Activated naive CD4-positive, alpha-beta T cell (primary cell): ENCODE results near the gene ANKRD9.

Source experiments
- DNase-seq, 4 experiments: peaks; one replicate each; lab custom pipeline; 2025; lab: John Stamatoyannopoulos, UW

Gene ANKRD9

DNA sequence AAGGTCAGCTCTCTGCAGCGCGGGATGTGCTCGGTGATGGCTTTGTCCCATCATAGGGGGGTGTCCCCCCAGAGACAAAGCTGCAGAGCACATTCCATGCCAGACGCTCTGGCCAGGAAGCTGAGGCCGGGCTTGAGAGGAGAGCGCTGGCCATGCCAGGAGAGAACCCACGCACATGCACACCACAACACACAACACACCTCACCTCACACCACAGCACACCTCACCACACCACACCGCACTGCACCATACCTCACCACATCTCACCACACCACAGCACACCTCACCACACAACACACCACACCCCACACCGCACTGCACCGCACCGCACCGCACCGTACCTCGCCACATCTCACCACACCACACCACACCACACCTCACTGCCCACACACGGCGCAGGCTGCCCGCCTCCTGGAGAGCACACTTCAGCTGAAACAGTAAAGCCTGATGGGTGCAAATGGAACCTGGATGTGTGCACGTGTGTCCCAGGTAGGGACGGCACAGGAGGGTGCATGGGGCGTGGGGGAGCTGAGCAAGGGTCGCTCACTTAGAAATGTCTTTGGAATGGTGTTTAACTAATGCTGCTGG is 10.8 kb downstream of the ANKRD9 start:
- DNase-seq: no peak

DNA sequence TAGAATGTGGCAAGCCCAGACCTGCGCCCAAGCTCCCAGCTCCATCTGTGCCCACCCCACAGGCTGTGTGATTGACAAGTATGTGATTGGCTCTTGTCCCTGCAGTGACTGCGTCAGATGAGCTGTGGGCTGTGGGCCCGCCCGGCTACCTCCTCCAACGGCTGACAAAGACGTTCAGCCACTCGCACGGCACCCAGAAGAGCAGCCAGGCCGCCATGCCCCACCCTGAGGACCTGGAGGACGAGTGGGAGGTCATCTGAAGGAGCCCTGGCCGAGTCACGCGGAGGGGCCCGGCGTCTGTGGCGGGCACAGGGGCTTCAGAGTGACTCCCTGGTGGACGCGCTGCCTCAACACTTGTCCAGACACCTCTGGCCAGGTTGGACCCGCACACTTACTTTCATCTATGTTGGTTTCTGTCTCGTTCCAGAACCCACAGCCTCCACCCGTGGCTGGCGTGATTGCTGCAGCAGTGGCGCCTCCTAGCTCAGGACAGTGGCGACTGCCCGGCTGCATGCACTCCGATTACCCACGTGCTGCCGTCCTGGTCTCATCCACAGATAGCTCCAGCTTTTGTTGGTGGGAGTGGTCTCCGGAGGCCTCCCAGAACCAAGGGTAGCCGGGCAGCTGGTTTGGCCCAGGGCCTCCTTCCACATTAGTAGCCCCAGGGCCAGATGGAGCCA is 11.4 kb downstream of the ANKRD9 start:
- no peak for DNase-seq

DNA sequence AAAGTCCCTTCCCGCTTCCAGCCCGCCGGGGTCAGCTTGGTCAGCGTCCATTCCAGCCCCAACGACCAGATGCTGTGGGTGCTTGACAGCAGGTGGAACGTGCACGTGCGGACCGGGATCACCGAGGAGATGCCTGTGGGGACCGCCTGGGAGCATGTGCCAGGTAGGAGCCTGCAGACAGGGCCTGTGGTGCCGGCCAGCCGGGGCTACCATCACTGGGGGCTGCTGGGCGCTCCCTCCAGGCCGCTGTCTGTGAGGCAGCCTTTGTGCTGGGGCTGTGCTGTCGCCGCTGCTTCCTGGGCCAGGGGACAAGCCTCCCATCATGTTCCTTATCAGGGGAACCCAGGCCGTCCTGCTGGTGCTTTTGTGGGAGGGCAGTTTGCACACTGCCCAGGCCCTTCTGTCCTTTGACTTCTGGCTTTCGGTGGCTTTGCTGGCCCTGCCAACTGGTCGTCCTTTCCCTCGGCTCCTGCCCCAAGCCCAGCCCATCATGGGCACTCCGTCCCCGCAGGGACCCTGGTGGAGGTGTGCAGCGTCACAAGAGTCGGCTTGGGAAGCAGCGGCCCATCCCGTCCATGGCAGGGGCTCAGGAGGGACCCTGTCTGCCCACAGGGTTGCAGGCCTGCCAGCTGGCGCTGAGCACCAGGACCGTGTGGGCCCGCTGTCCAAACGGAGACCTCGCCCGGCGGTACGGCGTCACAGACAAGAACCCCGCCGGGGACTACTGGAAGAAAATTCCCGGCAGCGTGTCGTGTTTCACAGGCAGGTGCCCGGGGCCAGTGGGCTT is 12.4 kb downstream of the ANKRD9 start:
- DNase-seq: no peak

DNA sequence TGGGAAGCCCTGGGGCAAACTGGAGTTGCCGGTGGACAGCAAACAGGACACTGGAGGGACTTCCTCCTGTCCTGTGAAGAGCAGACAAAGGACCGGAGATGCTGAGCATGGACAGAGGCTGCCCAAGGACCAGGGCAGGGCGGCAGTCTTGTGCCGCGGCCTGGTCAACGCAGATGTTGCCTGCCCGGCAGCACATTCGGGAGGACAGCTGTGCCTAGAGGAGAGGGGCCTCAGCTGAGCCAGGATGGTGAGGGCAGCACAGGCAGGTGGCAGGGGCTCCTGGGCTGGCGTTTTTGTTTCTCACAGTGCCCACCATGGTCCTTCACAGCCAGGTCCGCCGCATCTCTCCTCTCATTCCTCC is 13.3 kb downstream of the ANKRD9 start:
- no peak for DNase-seq

DNA sequence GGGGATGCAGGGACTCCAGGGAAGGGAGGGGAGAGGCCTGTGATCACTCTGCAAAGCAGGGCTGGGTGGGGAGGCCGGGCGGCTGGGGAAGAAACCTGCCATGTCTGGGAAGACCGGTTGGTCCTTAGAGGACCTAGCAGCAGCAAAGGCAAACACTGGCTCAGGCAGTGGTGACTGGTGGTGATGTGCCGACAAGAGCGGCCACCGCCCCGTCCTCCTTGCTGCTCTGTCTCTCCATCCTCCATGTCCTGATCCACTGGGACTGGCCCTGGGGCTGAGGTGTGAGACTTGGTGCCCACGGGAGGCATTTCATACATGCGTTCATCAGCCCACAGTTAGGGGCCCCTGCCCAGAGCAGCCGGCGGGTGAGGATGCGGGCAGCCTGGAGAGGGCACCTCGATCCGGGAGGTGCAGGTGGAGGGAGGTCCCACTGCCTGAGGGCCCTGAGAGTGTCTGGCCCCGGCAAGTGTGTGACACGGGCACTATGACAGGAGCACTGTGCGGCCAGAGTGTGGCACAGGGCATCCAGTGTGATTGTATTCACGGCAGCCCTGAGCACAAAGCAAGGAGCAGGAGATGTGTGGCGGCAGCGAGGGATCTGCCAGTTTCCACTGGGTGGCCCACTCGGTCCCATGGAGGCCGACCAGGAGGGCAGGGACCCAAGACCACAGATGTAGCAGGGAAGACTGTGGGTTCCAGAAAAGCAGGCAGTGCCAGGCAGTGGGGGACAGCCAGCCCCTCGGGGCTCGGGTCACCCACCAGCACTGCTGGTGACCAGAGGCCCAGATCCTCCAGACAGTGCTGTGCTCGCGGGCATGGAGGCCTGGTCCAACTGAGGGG is 13.9 kb downstream of the ANKRD9 start:
- DNase-seq: no peak

DNA sequence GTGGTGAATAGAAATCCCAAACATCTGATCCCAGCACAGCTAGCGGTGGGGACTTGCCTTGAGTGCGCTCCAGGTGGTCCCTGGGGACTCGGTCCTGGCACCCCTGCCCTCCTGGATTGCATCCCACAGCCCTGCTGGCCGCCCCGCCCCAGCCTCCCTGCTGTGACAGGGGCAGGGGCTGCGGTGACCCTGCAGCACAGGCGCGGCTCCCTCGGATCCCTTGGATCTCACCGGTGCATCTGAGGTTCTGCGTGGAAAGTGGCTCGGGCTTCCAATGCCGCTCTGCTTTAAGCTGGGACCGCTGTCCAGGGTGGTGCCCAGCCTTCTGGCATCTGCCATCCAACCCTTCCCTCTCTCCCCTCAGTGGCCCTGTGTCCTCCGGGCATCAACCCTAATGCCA is 16.0 kb downstream of the ANKRD9 start:
- no peak for DNase-seq

DNA sequence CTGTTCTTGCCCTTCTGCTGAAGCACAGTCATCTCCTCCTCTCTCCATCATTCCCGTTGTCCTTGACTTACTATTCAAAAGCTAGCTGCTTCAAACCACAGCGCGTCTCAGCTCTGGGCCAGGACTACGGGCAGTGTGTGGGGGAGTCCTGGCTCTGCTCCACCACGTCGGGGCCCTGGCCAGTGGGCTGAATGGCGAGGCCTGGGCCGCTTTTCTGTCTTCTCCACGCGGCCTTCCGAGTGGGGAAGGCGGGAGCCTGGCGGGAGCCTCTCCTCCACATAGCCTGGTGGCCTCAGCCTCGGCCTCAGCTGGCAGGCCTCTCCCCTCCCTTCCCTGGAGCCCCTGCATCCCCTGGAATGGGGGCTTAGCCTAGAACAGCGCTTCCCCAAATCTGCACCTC is 16.5 kb downstream of the ANKRD9 start:
- no peak for DNase-seq

DNA sequence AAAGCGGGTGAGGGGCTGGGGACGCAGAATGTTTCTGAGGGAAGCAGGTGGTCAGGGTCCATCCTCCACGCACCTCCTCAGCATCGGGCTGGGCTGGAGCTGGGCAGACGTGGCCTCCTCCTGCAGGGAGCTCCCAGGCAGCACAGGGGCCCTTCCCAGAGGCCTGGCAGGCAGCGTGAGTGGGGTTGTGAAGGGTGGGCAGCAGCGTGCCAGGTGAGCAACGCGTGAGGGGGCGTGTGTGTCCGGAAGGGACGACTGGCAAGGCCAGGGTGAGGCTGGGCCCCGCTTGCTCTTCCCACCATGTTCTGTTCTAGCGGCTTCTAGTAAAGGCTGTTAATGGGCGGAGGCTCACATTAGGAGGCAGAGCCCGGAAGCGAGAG is 17.1 kb downstream of the ANKRD9 start:
- DNase-seq: no peak

DNA sequence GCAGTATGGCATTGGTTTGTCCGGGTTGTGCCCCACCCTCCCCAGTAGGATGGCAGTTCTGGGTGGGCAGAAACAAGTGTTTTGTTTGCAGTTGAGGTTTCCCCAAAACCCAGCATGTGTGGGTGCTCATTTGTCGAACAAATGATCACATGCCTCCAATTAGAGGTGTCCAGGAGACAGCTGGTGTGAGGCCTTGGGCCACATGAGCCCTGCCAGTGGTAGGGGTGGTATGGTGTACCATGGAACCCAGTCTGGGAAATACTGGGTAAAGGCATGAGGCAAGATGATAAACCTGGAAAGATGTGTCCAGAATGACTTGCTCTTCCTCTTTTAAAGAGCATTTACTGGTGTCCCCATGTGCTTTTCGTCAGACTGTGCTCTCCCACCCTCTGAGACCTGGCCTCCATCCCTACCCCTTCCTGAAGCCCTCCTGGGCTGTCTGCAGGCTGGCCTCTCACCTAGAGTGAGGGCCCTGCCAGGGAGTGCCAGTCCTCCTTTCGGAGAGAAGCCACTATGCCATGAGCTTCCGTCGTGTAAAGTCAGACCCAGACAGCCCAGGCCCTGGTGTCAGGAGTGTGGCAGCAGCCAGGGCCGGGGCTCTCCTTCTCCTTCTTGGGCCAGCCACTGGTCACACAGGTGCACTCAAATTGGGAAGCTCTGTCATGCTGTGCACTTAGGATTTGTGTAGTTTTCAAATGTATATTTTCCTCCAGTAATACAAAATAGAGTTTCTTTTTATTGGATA is 17.6 kb downstream of the ANKRD9 start:
- DNase-seq: no peak

DNA sequence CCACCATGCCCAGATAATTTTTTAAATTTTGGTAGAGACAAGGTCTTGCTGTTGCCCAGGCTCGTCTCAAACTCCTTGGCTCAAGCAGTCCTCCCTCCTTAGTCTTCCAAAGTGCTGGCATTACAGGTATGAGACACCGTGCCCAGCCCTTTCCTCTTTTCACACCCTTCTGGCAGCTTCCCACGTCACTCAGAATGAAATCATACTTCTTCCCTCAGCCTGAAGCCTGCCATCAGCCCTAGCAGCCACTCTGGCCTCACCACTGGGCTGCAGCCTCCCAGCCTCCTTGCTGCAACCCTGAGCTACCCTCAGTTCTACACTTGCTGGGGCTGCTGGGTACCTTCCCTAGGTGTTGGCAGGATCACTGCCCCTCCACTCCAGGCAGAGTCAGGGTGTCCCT is 18.2 kb downstream of the ANKRD9 start:
- no peak for DNase-seq

DNA sequence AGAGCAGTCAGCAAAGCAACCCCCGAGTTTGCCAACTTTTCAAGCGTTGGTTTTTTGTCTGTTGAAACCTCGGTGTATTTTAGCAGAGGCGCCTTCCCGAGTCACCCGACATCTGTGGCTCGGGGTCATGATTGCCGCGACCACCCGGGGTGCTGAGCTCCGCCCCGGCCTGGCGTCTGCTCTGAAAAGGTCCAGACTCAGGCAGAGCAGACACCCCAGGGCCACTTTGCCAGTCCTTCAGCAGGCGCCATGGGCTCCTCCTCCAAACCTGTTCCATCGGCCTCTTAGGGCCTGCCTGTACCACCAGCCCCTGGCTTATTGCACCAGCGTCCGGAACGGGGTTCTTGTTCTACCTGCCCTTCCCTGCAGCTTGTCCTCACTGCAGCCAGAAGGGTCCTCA is 19.1 kb downstream of the ANKRD9 start:
- DNase-seq: no peak

DNA sequence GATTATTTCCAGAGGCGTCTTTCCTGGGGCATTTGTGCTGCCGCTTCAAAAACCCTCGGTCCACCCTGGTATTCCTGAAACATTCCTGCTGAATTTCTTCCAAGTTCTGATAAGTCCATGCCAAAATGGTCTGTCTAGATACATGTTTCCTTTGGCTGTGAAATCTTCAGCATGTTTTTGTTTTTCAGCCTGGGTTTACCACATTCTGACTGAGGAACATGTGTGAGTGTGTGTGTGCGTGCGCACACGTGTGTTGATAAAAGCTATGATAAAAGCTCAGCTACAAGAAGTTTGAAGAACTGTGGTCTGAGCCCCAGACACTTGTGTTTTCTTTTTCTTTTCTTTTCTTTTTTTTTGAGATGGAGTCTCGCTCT is 22.4 kb downstream of the ANKRD9 start:
- no peak for DNase-seq

DNA sequence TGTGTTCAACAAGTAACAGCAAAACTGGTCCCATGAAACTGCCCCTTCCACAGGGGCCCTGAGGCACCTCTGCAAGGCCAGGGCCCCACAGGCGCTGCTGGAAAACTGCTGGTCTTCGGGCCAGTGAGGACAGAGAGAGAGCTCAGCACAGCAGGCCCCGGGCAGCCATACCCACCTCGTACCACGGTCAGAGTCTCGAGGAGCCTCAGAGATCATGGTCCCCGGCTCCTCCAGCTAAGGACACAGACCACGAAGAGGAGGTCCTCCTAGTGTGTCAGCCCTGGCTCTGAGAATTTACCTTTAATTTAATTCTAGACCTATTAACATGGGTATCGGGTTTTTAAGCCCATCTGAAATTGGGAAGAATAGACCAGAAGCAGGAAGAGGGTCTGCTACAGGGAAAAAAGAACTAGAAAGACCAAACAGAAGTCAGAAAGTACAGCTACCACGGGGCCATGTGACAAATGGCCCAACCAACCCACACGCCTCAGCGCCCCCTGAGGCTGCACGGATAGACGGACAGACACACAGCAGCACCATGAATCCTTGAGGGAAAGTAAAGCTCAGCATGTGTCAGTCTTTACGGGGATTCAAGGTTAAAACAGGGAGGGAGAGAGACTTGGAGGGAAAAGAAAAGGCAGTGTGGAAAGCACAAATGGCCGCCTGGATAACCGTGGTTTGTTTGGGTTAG is 22.9 kb downstream of the ANKRD9 start:
- no peak for DNase-seq

DNA sequence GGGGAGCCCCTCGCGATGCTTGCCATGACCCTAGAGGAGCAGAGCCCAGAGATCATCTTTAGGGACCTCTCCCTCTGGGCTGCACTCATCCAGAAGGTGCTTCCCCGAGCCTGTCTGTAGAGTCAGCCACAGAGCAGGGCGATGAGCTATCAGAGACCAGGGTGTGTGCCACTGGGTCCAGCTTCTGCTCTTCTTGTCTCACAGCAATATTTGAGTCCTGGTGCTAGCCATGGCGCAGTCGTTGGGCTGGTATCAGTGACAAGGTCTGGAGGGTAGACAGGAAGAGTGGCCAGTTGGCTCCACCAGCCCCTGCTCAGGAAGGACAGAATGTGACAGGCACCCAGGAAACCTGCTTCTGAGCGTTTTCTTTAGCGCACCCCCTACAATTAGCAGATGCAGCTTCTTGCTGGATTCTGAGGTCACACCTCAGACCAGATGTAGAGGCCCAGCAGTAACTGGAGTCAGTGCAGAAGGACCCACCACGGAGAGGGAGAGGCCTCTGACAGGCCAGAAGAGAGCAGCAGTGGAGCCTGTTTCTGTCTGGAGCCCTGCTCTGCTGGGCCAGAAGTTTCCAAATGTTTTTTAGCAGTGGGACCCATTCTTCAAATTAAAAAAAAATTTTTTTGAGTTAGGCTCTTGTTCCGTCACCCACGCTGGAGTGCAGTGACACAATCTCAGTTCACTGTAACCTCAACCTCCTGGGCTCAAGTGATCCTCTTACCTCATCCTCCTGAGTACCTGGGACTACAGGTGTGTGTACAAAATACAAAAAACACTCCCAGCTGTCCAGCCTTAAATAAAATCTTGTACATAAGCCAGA is 23.7 kb downstream of the ANKRD9 start:
- DNase-seq: no peak

DNA sequence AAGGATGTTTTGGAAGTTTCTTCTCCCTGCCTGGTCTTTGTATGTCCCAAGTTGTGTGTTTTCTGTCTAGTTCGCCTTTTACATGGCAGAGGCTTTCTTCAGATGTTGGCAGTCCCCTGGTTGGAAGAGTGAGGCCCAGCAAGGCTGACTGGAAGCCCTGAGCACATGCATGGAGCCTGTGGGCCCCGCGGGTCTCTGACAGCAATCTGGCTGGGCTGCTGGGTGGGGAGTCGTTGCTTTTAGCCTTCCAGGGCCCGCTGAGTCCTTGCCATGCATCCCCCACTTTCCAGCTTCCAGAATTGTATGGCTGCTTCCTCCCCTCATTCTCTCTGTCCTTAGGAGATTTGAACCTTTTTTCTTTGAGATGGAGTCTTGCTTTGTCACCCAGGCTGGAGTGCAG is 25.3 kb downstream of the ANKRD9 start:
- no peak for DNase-seq

DNA sequence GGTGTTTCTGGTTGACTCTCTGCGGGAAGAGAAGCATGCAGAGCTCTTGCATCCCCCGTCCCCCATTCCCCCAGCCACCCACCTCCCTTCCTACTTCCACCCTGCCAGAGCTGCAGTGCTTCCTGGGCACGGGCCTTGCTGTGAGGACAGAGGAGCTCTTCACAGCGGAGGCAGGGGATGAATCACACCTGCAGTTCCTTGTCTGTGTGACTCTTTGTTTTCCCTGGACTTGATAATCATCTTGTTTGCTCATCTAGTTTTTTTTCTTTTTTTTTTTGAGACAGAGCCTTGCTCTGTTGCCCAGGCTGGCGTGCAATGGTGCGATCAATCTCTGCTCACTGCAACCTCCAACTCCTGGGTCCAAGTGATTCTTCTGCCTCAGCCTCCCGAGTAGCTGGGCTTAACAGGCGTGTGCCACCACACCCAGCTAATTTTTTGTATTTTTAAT is 27.8 kb downstream of the ANKRD9 start:
- DNase-seq: no peak

DNA sequence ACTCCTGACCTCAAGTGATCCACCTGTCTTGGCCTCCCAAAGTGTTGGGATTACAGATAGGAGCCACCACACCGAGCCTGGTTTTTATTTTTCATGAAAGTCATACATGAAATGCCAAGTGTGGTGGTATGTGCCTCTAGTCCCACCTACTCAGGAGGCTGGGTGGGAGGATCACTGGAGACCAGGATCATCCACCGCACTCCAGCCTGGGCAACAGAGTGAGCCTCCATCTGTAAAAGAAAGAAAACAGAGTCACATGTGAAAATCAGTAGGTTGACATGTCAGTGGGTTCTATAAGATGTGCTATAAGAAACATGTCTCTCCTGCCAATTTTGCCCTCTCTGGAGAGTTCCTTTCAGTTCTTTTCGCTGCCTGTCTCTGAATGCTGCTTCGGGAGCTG is 28.2 kb downstream of the ANKRD9 start:
- DNase-seq: no peak

DNA sequence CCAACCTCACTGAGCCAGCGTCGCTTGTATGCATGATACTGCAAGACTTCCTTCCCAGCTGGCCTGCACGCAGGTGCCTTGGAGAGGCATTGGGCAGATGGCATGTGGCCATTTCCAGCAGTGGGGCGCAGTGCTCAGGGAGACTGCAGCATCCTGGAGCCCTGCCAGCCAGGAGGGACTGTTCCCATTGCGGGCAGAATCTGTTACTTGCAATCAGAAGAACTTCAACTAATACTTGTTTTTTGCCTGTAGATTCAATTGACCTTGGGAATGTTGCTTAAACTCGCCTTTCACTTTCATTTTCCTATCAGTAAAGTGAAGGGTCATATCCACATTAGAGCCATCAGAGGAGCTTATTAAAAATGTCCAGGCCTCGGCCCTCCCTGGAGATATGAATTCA is 29.8 kb downstream of the ANKRD9 start:
- DNase-seq: no peak

DNA sequence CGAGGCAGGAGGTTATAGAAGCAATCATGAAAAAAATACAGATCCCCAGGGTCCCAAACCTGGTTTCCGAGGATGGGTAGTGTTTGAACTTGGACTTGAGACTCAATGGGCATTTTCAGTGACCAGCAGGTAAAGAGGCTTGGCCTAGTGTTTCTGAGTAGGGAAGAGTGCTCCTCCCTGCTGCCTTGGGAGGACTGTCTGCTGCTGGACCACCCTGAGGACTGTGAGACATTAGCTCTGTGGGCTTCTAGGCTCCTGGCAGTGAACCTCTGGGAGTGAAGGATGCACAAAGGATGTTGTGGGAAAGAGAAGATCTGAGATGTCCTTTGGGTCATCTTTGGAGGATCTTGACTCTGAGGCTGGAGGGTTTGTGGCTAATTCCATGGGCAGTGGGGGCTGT is 30.5 kb downstream of the ANKRD9 start:
- DNase-seq: no peak

DNA sequence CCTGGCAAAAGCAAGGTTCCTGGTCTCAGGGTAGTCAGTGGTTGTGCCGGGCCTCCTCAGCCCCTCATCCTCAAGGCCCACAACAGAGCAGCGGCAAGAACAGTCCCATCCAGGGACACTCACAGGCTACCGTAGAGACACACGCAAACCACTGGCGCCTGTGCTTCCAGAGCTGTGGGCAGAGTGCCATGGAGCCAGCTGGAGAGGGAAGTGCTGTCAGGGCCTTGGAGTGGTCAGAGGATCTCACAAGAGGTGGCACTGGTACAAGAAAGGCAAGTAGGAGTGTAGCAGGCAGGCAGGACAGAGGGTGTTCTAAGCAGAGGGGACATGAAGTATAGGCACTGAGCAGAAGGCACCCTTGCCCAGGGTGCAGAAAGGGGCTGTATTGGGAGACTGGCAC is 34.6 kb downstream of the ANKRD9 start:
- no peak for DNase-seq
